HG03460 (cell line): ENCODE measurements around the gene C1QL3.

Source experiments
- ATAC-seq: cut with Tn5 transposase; IDR thresholded peaks from one replicate; pipeline ENCODE4 v1.9.1; 2021; ENCODE audit not compliant: unreplicated experiment

C1QL3 gene

GRCh38 chr10:16497911-16498310 lies 23.8 kb downstream of the C1QL3 start:
- ATAC-seq, result no peak

- no peak for ATAC-seq
Observed at GRCh38 chr10:16493884-16494536, 27.7 kb downstream of the C1QL3 start.

- ATAC-seq, result no peak
Observed at GRCh38 chr10:16491933-16492332, 29.7 kb downstream of the C1QL3 start.

GRCh38 chr10:16490511-16490910 lies 31.2 kb downstream of the C1QL3 start:
- ATAC-seq, result no peak

GRCh38 chr10:16483241-16483917 lies 38.3 kb downstream of the C1QL3 start:
- no peak for ATAC-seq

GRCh38 chr10:16481052-16481728 lies 40.5 kb downstream of the C1QL3 start:
- no peak for ATAC-seq

GRCh38 chr10:16478801-16479200 lies 42.9 kb downstream of the C1QL3 start:
- ATAC-seq, result no peak

GRCh38 chr10:16477757-16478156 lies 43.9 kb downstream of the C1QL3 start:
- ATAC-seq, result no peak

- ATAC-seq, result no peak
Observed at GRCh38 chr10:16472828-16473227, 48.9 kb downstream of the C1QL3 start.

GRCh38 chr10:16470747-16471146 lies 50.9 kb downstream of the C1QL3 start:
- no peak for ATAC-seq

GRCh38 chr10:16466001-16466400 lies 55.7 kb downstream of the C1QL3 start:
- ATAC-seq, result no peak
